PC-3 (cell line): Measurements from ENCODE around the gene MACROD1. TPM values are rescaled to one million over a fixed set of nuclear protein-coding genes. Genes with fewer than 3 reads are reported as not detected.

ENCODE experiments used
- ATAC-seq: fragments of 200-7000 bp; cut with Tn5 transposase; 2 replicates; pipeline ENCODE4 v1.9.1; 2020; ENCODE audit warnings: mild to moderate bottlenecking, moderate library complexity
- BruUV-seq: library from RNA; stranded (reverse); fragments of 400-500 nt; replicated peaks from 2 replicates; lab custom pipeline; 2021; lab: Mats Ljungman, UMichigan
- CTCF ChIA-PET: fragments of 300-600 bp; sonication (Branson Sonifier 250); formaldehyde crosslinking; loops from one replicate; lab custom pipeline; 2022; ENCODE audit warnings: antibody characterized with exemption; lab: Charles Lee
- POLR2A ChIA-PET: fragments of 300-600 bp; sonication (Branson Sonifier 250); formaldehyde crosslinking; loops from one replicate; lab custom pipeline; 2022; ENCODE audit warnings: antibody characterized with exemption; ENCODE audit not compliant: unreplicated experiment; lab: Charles Lee
- DNase-seq: peaks from one replicate; pipeline ENCODE4 v3.0.0-alpha.2; 2015
- H2AFZ ChIP-seq: fragments of 300-600 bp; sonication (generic); 2 replicates; pipeline ENCODE4 v1.6.0; 2016; ENCODE audit warnings: antibody characterized with exemption, low read length
- H3F3A ChIP-seq: fragments of 300-600 bp; sonication (generic); one replicate; pipeline ENCODE4 v1.6.0; 2017; ENCODE audit warnings: antibody characterized with exemption, low read length, control low read depth, mild to moderate bottlenecking; ENCODE audit not compliant: unreplicated experiment
- H3K27ac ChIP-seq: fragments of 300-600 bp; sonication (generic); 2 replicates; pipeline ENCODE4 v1.5.1; 2016; ENCODE audit warnings: mild to moderate bottlenecking, low read length
- H3K27me3 ChIP-seq: fragments of 300-600 bp; sonication (generic); 2 replicates; pipeline ENCODE4 v1.6.1; 2016; ENCODE audit warnings: low read length, mixed read lengths
- H3K36me3 ChIP-seq: fragments of 300-600 bp; sonication (generic); 2 replicates; pipeline ENCODE4 v1.6.1; 2016; ENCODE audit warnings: low read depth, mixed run types, low read length, mixed read lengths
- H3K4me1 ChIP-seq: fragments of 300-600 bp; sonication (generic); 2 replicates; pipeline ENCODE4 v1.5.1; 2016; ENCODE audit warnings: low read length; ENCODE audit not compliant: insufficient read depth
- H3K4me2 ChIP-seq: fragments of 300-600 bp; sonication (generic); 2 replicates; pipeline ENCODE4 v1.6.0; 2016; ENCODE audit warnings: low read length
- H3K4me3 ChIP-seq: fragments of 300-600 bp; sonication (generic); 2 replicates; pipeline ENCODE4 v1.5.1; 2016; ENCODE audit warnings: mild to moderate bottlenecking, low read length, mixed read lengths
- H3K79me2 ChIP-seq: fragments of 300-600 bp; sonication (generic); 2 replicates; pipeline ENCODE4 v1.6.1; 2017; ENCODE audit warnings: low read length, mixed read lengths
- H3K9ac ChIP-seq: fragments of 300-600 bp; sonication (generic); 2 replicates; pipeline ENCODE4 v1.6.0; 2016; ENCODE audit warnings: mild to moderate bottlenecking, low read length
- H3K9me2 ChIP-seq: fragments of 300-600 bp; sonication (generic); replicated peaks from 2 replicates; pipeline ENCODE4 v1.6.1; 2016; ENCODE audit warnings: mixed run types, low read length, mixed read lengths
- H3K9me3 ChIP-seq: fragments of 300-600 bp; sonication (generic); 2 replicates; pipeline ENCODE4 v1.6.1; 2016; ENCODE audit warnings: low read length, mixed read lengths
- H4K20me1 ChIP-seq: fragments of 300-600 bp; sonication (generic); 2 replicates; pipeline ENCODE4 v1.6.1; 2016; ENCODE audit warnings: low read length, mixed read lengths
- CTCF ChIP-seq: fragments of 300-600 bp; sonication (generic); conservative IDR thresholded peaks from 2 replicates; pipeline ENCODE4 v1.5.1; 2017; ENCODE audit warnings: antibody characterized with exemption, low read depth, mild to moderate bottlenecking, low read length
- EZH2 ChIP-seq: fragments of 300-600 bp; sonication (generic); IDR thresholded peaks from one replicate; pipeline ENCODE4 v1.6.1; 2017; ENCODE audit warnings: antibody characterized with exemption, mild to moderate bottlenecking, low read length; ENCODE audit not compliant: unreplicated experiment
- EZH2phosphoT487 ChIP-seq: fragments of 300-600 bp; sonication (generic); IDR thresholded peaks from 2 replicates; pipeline ENCODE4 v1.6.1; 2018; ENCODE audit warnings: mild to moderate bottlenecking, antibody characterized with exemption, low read length, borderline replicate concordance
- intact Hi-C: fragments of 100-400 bp; cut with micrococcal nuclease; formaldehyde crosslinking; loops from 2 replicates; pipeline ENCODE4 v1.9.0; 2023
- total RNA-seq: library from RNA; depleted of rRNA; stranded (reverse); fragments of >200 nt; gene quantifications from 2 replicates; pipeline ENCODE4 v1.2.3, GENCODE V29; 2014

The MACROD1 gene
- total RNA-seq, 1 experiment from 2014 or later: 71.4 TPM

GRCh38 chr11:64029773-64030172 is 136.1 kb downstream of the MACROD1 start:
- no peaks in the 10 kb centered on the region for H3K36me3 ChIP-seq
- H4K20me1 ChIP-seq: 0 out of 2 replicates have a peak, but pooled peaks cover under 1% of the 10 kb centered on the region
- H3K9me2 ChIP-seq: no peaks in the 10 kb centered on the region
- peaks cover 8% of the 10 kb centered on the region for H3K4me1 ChIP-seq
- ATAC-seq (no peak), DNase-seq (no peak)
- H3K27ac ChIP-seq: no peak overlapping the region
- H3K4me2 ChIP-seq: no peak overlapping the region
- no TSS peak for BruUV-seq
- no peak overlapping the region for H2AFZ ChIP-seq
- intact Hi-C loops: no loop called here
- POLR2A ChIA-PET: no interaction called here
- H3K9ac ChIP-seq: no peak overlapping the region
- no peaks in the 10 kb centered on the region for H3F3A ChIP-seq
- H3K4me3 ChIP-seq: no peak overlapping the region
- TF ChIP-seq EZH2 (no peak), CTCF (no peak), EZH2phosphoT487 (no peak)
- H3K27me3 ChIP-seq: peaks cover 1% of the 10 kb centered on the region
- CTCF ChIA-PET: no interaction called here
- no peaks in the 10 kb centered on the region for H3K79me2 ChIP-seq
- H3K9me3 ChIP-seq: no peaks in the 10 kb centered on the region

GRCh38 chr11:64028398-64029115 is 137.4 kb downstream of the MACROD1 start:
- H3K4me3 ChIP-seq: no peak overlapping the region
- ATAC-seq (no peak), DNase-seq (no peak)
- no peaks in the 10 kb centered on the region for H3K79me2 ChIP-seq
- no peak overlapping the region for H2AFZ ChIP-seq
- H3F3A ChIP-seq: no peaks in the 10 kb centered on the region
- ChIA-PET POLR2A (no interaction called here), CTCF (no interaction called here)
- H3K27ac ChIP-seq: no peak overlapping the region
- H3K9me3 ChIP-seq: no peaks in the 10 kb centered on the region
- H3K27me3 ChIP-seq: no peaks in the 10 kb centered on the region
- H3K9me2 ChIP-seq: no peaks in the 10 kb centered on the region
- H3K9ac ChIP-seq: no peak overlapping the region
- no peaks in the 10 kb centered on the region for H4K20me1 ChIP-seq
- intact Hi-C loops: no loop called here
- H3K36me3 ChIP-seq: no peaks in the 10 kb centered on the region
- no peak for TF ChIP-seq EZH2
- no peak for TF ChIP-seq EZH2phosphoT487
- H3K4me1 ChIP-seq: peaks cover 8% of the 10 kb centered on the region
- no TSS peak for BruUV-seq
- no peak overlapping the region for H3K4me2 ChIP-seq

GRCh38 chr11:64027651-64028397 is 138.1 kb downstream of the MACROD1 start:
- Histone ChIP-seq H3K9me2 (no peaks in the 10 kb centered on the region), H3K9me3 (no peaks in the 10 kb centered on the region), H3K27me3 (no peaks in the 10 kb centered on the region), H3F3A (no peaks in the 10 kb centered on the region), H3K79me2 (no peaks in the 10 kb centered on the region), H3K36me3 (no peaks in the 10 kb centered on the region), H3K4me3 (no peak overlapping the region), H3K27ac (no peak overlapping the region), H2AFZ (no peak overlapping the region), H3K9ac (no peak overlapping the region), H3K4me2 (no peak overlapping the region), H3K4me1 (peaks cover 8% of the 10 kb centered on the region), H4K20me1 (no peaks in the 10 kb centered on the region)
- intact Hi-C loops: no loop called here
- POLR2A ChIA-PET: no interaction called here
- DNase-seq (no peak), ATAC-seq (no peak)
- TF ChIP-seq EZH2 (no peak), CTCF (no peak), EZH2phosphoT487 (no peak)
- BruUV-seq: no TSS peak
- CTCF ChIA-PET: no interaction called here
